ENCODE measurements around the gene ACTL7B.

DNA sequence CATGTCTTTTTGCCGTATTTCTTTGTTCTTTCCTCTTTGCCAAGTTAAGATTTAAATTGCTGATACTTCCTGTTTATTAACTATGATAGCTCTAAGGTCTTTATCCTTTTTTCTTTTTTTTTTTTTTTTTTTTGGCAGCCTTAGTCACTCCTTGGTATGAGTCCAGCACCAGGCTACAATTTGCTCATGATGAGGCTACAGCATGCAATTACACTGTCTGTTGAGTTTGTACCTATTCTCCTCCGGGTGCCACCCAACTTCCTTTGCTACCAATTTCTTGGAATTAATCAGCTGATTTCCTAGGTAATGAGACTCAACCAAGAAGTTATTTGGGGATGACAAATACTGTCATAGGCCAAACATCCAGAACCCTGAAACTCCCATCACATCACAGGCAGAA lies 25.5 kb downstream of the ACTL7B start:
- TF ChIP-seq POLR2AphosphoS5 (IDR thresholded peaks at IDR 0.05; ENCODE audit: low read depth, low read length) (no peak), POLR2A (IDR thresholded peaks at IDR 0.05; ENCODE audit: low read depth, low read length) (no peak)

All from GM12892 (cell line).